HG03103 (cell line): ENCODE results near the gene SLC52A1.

Experiments
- ATAC-seq: cut with Tn5 transposase; IDR thresholded peaks from one replicate; pipeline ENCODE4 v1.9.1; 2021; ENCODE audit warnings: low read depth; ENCODE audit not compliant: unreplicated experiment

Gene SLC52A1

DNA sequence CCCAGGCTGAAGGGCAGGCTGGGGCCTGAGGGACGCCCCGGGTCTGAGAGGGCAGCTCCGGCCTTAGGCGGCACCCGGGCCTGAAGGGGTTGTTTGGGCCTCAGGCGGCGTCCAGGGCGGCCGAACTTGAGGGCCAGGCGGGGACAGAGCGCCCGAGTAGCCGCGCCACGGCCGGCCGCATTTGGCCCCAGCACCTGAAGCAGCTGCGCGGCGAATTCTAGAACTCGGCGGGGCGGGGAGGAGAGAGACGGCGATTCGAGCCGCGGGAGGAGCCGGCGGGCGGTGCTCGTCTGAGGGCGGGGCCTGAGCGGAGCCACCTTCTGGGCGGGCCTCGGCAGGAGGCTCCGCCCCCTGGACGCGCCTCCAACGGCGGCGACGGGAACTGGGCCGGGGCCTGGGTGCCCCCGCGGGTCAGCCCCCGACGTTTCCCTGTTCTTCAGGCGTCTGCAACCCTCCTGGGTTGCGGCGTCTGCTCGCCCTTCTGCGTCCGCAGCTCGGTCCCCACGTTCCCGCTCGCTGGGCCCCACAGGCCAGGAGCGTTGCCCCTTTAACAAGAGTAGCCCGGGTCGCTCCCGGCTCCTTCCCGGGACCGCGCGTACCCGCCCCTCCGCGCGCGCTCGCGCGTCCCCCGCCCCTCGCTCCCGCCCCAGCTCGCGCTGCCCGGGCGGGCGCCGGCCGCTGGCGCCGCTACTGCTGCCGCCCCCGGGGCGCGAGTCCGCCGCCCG lies 37.8 kb downstream of the SLC52A1 start, which contains the start of the genes INCA1 and KIF1C:
INCA1 (minus strand) TSS at position 221 of the 725 bp plus-strand sequence. CDS start 3,085 bp downstream, outside the sequence.
KIF1C (plus strand) TSS at position 649 of the 725 bp plus-strand sequence. CDS start 2,297 bp downstream, outside the sequence.
- ATAC-seq = peak; percentile 66

DNA sequence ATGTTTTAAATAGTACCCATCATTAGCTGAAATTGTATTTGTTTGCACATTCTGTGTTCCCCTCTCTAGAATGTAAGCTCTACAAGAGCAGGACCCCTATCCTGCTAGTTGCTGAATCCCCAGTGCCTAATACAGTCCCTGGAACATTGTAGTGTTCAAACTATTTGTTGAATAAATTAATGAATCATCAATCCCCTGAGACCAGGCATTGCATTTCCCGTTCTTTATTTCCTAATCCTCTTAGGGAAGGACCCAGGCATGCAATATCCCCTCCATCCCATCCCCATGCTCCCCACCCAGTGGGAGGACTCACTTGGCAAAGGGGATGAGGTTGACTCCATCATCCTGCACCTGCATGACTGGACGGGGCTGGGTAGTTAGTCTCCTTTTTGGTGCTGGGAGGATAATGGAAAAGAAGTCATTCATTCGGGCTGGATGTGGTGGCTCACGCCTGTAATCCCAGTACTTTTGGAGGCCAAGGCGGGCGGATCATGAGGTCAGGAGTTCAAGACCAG lies 41.1 kb downstream of the SLC52A1 start:
- ATAC-seq = no peak

- ATAC-seq = no peak
Measured at GRCh38 chr17:4987767-4988567, 47.3 kb downstream of the SLC52A1 start.

DNA sequence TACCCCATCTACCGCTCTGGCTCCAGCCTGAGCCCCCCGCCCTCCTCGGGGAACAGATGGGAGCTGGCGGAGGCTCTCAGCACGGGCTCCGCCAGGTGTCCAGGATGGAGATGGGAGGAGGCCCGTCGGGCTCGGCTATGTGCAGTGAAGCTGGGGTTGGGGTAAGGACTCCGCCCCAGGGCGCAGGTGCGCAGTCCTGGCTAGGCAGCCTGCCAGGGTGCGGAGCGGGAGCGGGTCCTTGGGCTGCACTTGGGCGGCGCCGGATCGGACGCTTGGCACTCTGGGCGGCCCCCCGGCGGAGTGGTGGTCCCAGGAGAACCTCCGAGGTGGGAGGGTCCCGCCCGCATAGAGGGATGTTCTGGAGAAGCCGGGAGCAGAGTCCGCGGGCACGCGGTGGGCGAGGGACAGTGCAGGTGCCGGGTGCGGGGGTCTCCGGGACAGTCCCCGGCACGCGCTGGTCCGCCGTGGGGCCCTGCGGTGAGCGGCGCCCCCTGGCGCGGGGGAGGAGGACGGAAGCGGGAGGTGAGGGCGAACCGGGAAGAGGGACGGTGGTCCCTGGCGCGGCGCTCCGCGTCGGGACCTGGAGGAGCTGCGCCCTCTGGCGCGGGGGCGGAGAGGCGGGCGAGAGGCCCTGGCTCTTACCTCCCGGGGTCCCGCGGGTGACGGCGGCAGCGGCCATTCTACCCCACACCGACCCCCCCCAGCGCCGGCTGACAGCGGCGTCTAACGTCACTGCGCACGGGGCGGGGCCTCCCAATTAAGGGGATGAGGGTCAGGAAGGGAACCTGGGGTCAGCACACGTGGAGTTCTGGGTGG lies 48.1 kb downstream of the SLC52A1 start, which contains the start of gene CAMTA2:
CAMTA2 (minus strand) TSS at position 725 of the 816 bp plus-strand sequence. CDS start 1,453 bp downstream, outside the sequence.
- ATAC-seq = peak; percentile 57

DNA sequence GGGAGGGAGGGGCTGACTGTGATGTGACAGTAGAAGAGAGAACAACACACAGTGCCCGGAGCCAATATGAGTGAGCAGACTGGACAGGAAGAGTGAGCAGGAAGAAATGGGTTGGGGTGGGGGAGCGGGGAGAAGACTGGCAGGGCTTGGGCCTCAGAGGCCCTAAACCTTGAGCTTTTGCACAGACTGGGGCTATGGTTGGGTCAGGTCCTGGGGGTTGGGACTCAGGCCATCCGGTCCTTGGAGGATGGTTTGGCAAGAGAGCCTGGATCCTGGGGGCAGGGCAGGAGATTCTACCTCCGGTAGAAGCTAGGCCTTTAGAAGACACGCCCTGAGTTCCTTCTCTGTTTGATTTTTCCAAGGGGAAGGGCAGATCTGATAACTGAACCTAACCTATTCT lies 48.8 kb downstream of the SLC52A1 start:
- no peak for ATAC-seq
